Measurements from ENCODE around the gene RDH5. TPM values are rescaled to one million over a fixed set of nuclear protein-coding genes. Genes with fewer than 3 reads are reported as not detected.

Gene RDH5
- total RNA-seq, 6 experiments from 2014 or later = 6.6 to 13.2 (median 7.8) TPM

DNA sequence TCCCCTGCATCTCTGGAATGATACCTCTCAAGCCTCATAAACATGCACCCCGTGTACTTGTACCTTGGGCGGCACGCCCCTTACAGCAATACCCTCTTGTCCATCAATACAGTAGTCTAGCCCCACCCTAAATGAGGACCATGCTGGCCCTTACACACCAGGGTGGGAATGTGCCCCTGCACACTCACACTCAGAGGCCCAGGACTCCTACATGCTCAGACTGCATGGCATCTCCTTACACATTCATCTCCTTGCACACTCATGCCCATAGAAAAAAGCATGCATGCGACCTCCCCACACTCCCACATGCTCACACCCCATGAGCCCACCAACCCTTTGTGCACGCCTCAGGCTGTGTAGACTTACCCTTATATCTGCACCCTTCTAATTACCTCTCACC, 34.5 kb upstream of the RDH5 start:
- DNase-seq = no peak
- Mint-ChIP-seq H3K27me3 (ENCODE audit: insufficient read depth) (peaks cover 20% of the 10 kb centered on the region), H3K36me3 (ENCODE audit: low read depth) (no peaks in the 10 kb centered on the region), H3K4me1 (ENCODE audit: low read depth) (peaks cover 11% of the 10 kb centered on the region), H3K27ac (no peak overlapping the region), H3K4me3 (no peak overlapping the region), H3K9me3 (no peaks in the 10 kb centered on the region)
- TF ChIP-seq, protein P1, sequence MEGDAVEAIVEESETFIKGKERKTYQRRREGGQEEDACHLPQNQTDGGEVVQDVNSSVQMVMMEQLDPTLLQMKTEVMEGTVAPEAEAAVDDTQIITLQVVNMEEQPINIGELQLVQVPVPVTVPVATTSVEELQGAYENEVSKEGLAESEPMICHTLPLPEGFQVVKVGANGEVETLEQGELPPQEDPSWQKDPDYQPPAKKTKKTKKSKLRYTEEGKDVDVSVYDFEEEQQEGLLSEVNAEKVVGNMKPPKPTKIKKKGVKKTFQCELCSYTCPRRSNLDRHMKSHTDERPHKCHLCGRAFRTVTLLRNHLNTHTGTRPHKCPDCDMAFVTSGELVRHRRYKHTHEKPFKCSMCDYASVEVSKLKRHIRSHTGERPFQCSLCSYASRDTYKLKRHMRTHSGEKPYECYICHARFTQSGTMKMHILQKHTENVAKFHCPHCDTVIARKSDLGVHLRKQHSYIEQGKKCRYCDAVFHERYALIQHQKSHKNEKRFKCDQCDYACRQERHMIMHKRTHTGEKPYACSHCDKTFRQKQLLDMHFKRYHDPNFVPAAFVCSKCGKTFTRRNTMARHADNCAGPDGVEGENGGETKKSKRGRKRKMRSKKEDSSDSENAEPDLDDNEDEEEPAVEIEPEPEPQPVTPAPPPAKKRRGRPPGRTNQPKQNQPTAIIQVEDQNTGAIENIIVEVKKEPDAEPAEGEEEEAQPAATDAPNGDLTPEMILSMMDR (IDR thresholded peaks at IDR 0.05) = no peak

DNA sequence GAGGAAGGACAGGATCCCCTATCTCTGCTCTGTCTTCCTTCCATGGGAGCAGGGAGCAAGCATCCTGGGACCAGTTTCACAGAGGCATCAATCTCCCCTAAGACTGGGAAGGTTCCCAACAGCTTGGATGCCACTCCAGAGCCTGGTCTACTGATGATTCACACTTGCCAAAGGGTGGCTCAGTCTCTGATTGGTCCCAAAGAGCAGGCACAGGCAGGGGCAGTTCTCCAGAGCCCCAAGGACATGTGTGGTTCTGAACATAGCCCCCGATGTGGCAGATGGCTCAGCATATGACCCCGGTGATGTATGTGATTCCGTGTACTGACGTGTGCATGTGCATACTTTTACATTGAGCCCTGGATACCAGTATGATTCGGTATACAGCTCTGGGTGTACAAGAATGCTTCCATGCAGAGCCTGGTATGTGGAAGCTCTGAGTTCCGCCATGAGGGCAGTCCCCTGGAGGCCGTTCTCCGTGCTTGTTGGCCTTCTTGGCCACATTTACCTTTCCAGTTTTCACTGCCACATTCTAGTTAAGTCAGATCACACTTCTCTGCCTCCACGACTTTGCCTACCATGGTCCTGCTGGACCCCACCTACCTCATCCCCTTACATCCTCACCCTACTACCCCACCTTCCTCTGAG, 33.7 kb upstream of the RDH5 start:
- TF ChIP-seq, protein P1 (IDR thresholded peaks at IDR 0.05) = no peak
- no peaks in the 10 kb centered on the region for H3K36me3 Mint-ChIP-seq (ENCODE audit: low read depth)
- H3K4me1 Mint-ChIP-seq (ENCODE audit: low read depth) = peaks cover 4% of the 10 kb centered on the region
- no peaks in the 10 kb centered on the region for H3K9me3 Mint-ChIP-seq
- DNase-seq = no peak
- H3K27ac Mint-ChIP-seq = no peak overlapping the region
- no peak overlapping the region for H3K4me3 Mint-ChIP-seq
- peaks cover 20% of the 10 kb centered on the region for H3K27me3 Mint-ChIP-seq (ENCODE audit: insufficient read depth)

DNA sequence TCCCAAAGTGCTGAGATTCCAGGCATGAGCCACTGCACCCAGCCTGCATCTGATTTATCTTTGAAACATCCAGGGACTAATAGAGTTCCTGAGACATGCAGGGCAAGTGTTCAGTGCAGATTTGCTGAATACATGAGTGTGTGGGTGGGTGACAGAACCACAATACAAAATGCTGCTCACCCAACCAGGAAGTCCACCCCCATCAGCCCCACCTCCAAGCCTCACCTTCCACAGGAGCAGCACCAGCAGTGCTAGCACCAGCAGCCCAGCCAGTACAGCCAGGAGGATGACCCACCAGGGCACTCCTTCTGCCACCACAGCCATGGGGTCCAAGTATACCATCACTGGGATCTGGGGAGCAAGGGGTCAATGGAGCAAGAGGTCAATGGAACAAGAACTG, 32.4 kb upstream of the RDH5 start:
- no peak for DNase-seq
- Mint-ChIP-seq H3K9me3 (no peaks in the 10 kb centered on the region), H3K4me1 (ENCODE audit: low read depth) (no peaks in the 10 kb centered on the region), H3K27ac (no peak overlapping the region), H3K36me3 (ENCODE audit: low read depth) (no peaks in the 10 kb centered on the region), H3K4me3 (no peak overlapping the region), H3K27me3 (ENCODE audit: insufficient read depth) (peaks cover 22% of the 10 kb centered on the region)
- TF ChIP-seq, protein P1 (IDR thresholded peaks at IDR 0.05) = no peak

DNA sequence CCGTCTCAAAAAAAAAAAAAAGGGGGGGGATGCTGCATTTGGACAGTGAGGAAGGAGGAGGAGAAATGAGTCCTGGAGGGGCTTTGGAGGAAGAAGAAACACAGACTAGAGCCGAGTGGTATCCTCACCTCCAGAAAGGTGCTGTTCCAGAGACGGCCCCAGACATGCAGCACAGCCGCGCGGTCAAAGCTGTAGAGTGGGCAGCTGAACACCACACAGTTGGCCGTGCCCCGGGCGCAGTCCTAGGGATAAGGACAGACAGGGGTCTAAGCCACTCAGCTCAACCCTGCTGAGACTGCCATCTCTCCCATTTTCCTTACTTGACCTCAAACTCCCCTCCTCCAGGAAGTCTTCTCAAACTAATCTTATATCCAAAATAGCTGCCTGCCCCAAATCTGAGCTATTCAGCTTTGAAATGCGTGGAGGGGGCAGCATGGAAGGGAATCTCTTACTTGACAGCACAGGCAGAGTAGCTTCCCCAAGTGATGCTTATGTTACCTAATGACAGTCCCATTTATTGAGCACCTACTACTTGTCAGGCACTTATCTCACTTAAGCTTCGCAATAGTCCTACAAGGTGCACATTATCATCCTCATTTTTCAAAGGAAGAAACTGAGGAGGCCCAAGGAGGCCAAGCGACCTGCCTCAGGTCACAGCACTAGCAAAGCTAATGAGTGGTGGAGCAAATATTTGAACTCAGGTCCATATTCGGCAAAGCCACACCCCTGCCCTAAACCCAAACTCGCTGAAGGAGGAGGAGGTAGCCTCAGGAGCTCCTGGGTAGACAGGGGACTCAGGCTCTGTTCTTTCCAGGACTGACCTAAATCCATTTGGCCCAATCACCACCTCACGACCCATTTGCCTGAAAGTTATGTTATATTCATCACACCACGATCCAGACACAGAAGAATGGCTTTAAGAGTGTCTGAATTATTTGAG, 31.2 kb upstream of the RDH5 start:
- no peaks in the 10 kb centered on the region for H3K9me3 Mint-ChIP-seq
- TF ChIP-seq, protein P1 (IDR thresholded peaks at IDR 0.05) = no peak
- no peaks in the 10 kb centered on the region for H3K36me3 Mint-ChIP-seq (ENCODE audit: low read depth)
- H3K27me3 Mint-ChIP-seq (ENCODE audit: insufficient read depth) = peaks cover 15% of the 10 kb centered on the region
- H3K4me1 Mint-ChIP-seq (ENCODE audit: low read depth) = no peaks in the 10 kb centered on the region
- DNase-seq = no peak
- H3K27ac Mint-ChIP-seq = no peak overlapping the region
- no peak overlapping the region for H3K4me3 Mint-ChIP-seq

DNA sequence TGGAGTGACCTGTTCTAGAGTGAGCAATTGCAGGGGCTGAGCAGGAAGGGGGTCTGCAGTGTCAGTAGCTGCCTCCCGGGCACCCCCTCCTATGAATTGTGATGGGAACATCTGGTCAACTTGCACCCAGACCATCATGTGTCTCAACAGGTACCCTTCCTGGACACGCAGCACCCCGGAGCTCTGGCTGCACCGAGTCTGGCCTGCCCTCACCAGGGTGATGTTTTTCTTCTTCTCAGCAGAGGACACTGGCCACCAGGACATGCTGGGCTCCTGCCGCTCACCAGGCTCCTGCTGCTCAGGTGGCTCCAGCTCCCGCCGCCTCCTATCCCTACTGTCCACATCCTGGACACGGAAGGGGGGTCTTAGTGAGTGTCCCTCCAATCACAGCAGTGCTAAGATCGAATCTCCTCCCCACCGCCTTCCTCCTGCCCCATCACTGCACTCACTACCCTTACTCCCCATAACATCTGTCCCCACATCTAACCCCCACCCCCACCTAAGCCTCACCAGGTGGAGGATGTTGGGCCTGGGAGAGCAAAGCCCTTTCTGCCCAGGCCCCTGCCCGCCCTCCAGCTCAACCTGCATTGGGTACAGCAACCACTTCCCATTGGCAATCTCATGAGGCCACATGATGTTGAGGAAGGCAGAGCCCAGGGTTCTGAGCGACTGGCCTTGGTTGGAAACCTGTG, 27.4 kb upstream of the RDH5 start:
- no peak overlapping the region for H3K4me3 Mint-ChIP-seq
- no peaks in the 10 kb centered on the region for H3K36me3 Mint-ChIP-seq (ENCODE audit: low read depth)
- H3K27me3 Mint-ChIP-seq (ENCODE audit: insufficient read depth) = peaks cover 23% of the 10 kb centered on the region
- no peak overlapping the region for H3K27ac Mint-ChIP-seq
- TF ChIP-seq, protein P1 (IDR thresholded peaks at IDR 0.05) = no peak
- no peak for DNase-seq
- no peaks in the 10 kb centered on the region for H3K4me1 Mint-ChIP-seq (ENCODE audit: low read depth)
- no peaks in the 10 kb centered on the region for H3K9me3 Mint-ChIP-seq

All from HFFc6 (cell line).